NB4 (cell line): Measurements from ENCODE around the gene VWA5B1.

Experiments
- DNase-seq: peaks from one replicate; pipeline ENCODE4 v3.0.0; 2010; ENCODE audit warnings: low read depth
- H3K4me3 ChIP-seq: one replicate; pipeline ENCODE4 v1.5.1; 2011; ENCODE audit warnings: mild to moderate bottlenecking, low read depth, low read length, moderate library complexity
- CTCF ChIP-seq: IDR thresholded peaks from one replicate; pipeline ENCODE4 v1.5.1; 2012; ENCODE audit warnings: low read depth, low read length
- MAX ChIP-seq: IDR thresholded peaks from 2 replicates; pipeline ENCODE4 v1.6.1; 2011; ENCODE audit warnings: low read depth, low read length
- MYC ChIP-seq: IDR thresholded peaks from 2 replicates; pipeline ENCODE4 v1.6.1; 2011; ENCODE audit warnings: low read depth, low read length
- POLR2A ChIP-seq: IDR thresholded peaks from 2 replicates; pipeline ENCODE4 v1.6.1; 2011; ENCODE audit warnings: mild to moderate bottlenecking; ENCODE audit not compliant: insufficient read length; ENCODE audit errors: extremely low read depth

The VWA5B1 gene

DNA sequence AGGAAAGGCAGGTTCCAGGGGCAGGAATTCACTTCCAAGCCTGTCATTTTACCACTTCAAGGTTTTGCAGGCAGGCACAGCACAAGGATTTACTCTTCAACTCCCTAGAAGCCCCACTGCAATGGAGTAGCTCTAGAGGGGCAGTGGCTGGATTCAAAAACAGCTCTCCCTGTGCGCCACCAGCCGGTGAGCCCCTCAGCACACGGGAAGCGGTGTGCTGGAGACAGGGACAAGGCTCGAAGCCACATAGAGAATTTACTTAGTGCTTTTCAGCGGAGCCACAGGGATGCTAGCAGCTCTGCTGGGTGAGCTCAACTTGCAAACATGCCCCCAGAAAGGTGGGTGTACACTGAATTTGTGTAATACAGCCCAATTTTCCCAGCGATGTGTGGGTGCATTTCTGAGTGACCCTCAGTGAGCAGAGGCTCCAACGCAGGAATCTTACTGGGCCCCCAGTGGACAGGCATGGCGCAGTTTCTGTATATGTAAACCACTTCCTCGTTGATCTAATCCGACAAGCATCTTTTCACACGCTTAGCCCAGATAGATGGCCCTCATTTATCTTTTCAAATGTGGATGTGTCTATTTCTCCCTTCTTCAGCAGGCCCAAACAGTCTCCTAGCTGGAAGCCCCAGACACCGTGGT, 10.9 kb downstream of the VWA5B1 start:
- DNase-seq = no peak
- TF ChIP-seq MYC (no peak), MAX (no peak), POLR2A (no peak), CTCF (no peak)
- no peak overlapping the region for H3K4me3 ChIP-seq

DNA sequence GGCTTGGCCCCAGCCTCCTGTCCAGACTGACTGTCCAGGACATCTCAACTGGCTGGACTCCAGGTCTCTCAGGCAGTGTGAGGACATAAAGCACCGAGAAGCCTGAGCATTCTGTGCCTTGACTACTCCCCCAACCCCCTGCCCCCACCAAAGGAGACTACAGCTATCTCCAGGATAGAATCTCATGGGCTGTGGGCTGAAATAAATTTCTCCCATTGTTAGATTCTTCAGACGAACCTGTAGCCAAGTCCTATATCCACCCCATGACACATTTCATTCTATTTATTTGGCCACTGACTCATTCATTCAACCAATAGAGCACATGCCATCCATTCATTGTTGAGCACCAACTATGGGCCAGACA, 11.4 kb downstream of the VWA5B1 start:
- no peak overlapping the region for H3K4me3 ChIP-seq
- TF ChIP-seq MYC (no peak), MAX (no peak), POLR2A (no peak), CTCF (no peak)
- no peak for DNase-seq

DNA sequence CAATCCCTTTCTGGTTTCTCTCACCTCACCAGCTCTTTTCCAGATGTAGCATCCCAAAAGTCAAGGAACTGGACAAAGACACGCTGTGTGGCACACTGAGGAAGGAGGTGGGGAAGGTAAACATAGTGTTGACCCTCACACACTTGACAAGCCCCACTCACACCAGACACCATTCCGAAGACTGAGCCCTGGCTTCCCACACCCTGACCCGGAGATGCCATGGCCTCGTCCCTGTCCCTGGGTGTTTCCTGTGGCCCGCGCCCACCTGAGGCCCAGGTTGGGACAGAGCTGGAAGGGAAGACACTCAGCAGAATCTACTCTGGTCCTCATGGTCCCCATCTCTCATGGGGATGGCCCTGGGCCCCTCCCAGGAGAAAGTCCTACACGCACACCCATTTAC, 16.4 kb downstream of the VWA5B1 start:
- no peak for TF ChIP-seq POLR2A
- no peak for TF ChIP-seq MAX
- TF ChIP-seq CTCF = no peak
- no peak for TF ChIP-seq MYC

DNA sequence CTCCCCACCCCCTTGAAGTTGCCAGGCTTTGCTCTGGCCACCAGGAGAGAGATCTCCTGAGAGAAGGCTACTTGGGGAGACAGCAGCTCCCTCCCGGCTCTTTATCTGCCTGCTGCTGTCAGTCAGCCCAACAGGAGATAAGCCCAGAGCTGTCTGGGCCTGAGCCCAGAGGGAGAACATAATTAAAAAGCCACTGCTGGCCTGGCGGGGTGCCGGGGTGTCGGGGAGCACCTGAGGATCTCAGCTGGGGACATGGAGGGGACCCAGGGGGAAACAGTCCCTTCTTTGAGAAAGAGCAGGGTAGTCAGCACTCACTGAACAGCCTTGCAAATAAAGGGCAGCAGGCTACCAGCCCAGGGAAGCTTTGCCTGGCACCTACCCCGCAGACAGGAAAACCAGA, 17.9 kb downstream of the VWA5B1 start:
- no peak for TF ChIP-seq MAX
- no peak for TF ChIP-seq CTCF
- TF ChIP-seq MYC = no peak
- TF ChIP-seq POLR2A = no peak
- H3K4me3 ChIP-seq = no peak overlapping the region
- no peak for DNase-seq

More for the DNA sequence above, 16.4 kb downstream of the VWA5B1 start:
- no peak overlapping the region for H3K4me3 ChIP-seq
- no peak for DNase-seq

GRCh38 chr1:20311289-20311688, 20.6 kb downstream of the VWA5B1 start:
- no peak for DNase-seq
- TF ChIP-seq MYC (no peak), POLR2A (no peak), MAX (no peak), CTCF (no peak)
- H3K4me3 ChIP-seq = no peak overlapping the region
